ENCODE results near the gene TCEAL3. TPM values are rescaled to one million over a fixed set of nuclear protein-coding genes. Genes with fewer than 3 reads are reported as not detected.

TCEAL3 gene
- total RNA-seq, 1 donor from 2014 or later: 14.9 TPM

DNA sequence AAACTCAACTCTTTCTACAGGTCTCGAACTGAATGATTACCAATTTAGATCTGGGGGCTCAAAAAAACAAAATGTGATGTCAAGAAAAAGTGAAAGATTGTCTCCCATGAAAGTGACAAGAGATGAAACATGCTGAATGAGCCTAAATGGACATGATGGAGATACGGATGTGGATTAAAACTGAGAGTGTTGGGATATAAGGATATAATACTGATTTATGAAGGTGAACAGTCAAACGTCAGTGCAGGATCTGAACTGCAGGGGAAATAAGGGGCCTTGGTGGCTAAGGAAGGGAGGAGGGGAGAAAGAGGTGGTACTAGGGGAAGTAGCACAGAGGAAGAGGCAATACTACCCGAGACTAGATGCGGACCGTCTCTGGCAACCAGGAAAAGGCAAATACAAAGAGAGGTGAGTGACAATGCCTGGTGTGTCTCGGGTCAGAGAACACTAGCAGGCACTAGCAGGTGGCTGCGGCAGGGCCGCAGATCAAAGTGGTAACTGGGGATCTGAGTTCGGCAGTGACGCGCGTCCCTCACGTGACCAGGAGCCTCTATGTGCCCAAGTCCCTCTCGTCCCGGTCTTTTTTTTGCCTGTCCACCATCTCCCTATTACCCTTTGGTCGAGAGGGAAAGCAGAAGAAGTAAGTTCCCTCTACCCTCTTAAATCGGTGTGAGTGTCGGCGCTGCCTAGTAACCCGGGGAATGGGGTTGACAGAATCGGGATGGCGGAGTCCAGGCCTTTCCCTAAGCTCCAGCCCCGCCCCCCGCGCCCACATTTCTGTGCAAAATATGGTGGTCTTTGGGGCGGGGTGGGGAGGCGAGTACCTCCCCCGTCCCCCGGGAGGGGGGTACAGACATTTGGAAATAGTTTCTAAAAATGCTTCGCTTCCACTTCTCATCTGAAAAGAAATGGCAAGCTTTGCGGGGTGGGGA, 20.9 kb downstream of the TCEAL3 start, which contains the start of gene TCEAL1:
Gene TCEAL1, plus strand, starts transcription at position 590 of the 932 bp plus-strand sequence. CDS start 942 bp downstream, outside the sequence.
- Histone ChIP-seq H3K36me3 (ENCODE audit: control insufficient read depth, insufficient read depth, low read length) (no peaks in the 10 kb centered on the region), H3K27me3 (ENCODE audit: control insufficient read depth, insufficient read depth, low read length) (no peaks in the 10 kb centered on the region), H3K4me3 (ENCODE audit: low read depth, low read length) (peak within 1 kb of the TSS; percentile 51)
- DNase-seq (ENCODE audit: low read depth): no peak
- TF ChIP-seq, protein P1, sequence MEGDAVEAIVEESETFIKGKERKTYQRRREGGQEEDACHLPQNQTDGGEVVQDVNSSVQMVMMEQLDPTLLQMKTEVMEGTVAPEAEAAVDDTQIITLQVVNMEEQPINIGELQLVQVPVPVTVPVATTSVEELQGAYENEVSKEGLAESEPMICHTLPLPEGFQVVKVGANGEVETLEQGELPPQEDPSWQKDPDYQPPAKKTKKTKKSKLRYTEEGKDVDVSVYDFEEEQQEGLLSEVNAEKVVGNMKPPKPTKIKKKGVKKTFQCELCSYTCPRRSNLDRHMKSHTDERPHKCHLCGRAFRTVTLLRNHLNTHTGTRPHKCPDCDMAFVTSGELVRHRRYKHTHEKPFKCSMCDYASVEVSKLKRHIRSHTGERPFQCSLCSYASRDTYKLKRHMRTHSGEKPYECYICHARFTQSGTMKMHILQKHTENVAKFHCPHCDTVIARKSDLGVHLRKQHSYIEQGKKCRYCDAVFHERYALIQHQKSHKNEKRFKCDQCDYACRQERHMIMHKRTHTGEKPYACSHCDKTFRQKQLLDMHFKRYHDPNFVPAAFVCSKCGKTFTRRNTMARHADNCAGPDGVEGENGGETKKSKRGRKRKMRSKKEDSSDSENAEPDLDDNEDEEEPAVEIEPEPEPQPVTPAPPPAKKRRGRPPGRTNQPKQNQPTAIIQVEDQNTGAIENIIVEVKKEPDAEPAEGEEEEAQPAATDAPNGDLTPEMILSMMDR (IDR thresholded peaks at IDR 0.05; ENCODE audit: insufficient read depth, low read length, poor library complexity, severe bottlenecking): no peak

DNA sequence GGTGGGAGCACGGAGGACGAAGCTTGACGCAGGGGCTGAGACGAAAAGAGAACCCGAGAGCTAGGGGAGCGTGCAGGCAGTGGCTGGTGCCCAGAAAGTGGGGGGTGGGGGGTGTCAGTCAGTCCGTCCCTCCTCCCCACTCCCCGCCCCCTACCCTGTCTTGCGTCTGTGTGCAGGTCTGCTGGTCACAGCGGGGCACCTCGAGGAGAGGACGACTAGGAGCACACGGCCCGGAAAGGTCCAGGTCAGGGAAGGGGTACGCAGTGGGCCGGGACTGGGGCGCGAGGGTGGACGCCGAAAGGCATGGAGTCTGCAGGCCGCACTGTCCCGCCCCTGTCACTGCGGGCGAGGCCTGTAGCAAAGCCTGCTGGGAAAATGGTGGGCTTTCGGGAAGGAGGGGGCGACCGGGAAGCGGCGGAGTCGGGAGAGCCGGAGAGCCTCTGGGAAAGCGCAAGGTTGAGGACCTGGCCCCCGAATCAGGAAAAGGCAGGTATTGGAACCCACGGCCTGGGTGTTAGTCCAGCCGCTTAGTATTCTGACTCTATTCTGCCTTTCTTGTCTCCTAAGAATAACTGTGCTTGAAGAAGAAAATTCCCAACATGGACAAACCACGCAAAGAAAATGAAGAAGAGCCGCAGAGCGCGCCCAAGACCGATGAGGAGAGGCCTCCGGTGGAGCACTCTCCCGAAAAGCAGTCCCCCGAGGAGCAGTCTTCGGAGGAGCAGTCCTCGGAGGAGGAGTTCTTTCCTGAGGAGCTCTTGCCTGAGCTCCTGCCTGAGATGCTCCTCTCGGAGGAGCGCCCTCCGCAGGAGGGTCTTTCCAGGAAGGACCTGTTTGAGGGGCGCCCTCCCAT, 21.8 kb downstream of the TCEAL3 start:
- DNase-seq (ENCODE audit: low read depth): no peak
- TF ChIP-seq, protein P1 (IDR thresholded peaks at IDR 0.05; ENCODE audit: insufficient read depth, low read length, poor library complexity, severe bottlenecking): peak; percentile 71
- Histone ChIP-seq H3K27me3 (ENCODE audit: control insufficient read depth, insufficient read depth, low read length) (no peaks in the 10 kb centered on the region), H3K4me3 (ENCODE audit: low read depth, low read length) (peak overlapping the region; percentile 51), H3K36me3 (ENCODE audit: control insufficient read depth, insufficient read depth, low read length) (no peaks in the 10 kb centered on the region)

- peak overlapping the region; percentile 51 for H3K4me3 ChIP-seq (ENCODE audit: low read depth, low read length)
- no peaks in the 10 kb centered on the region for H3K36me3 ChIP-seq (ENCODE audit: control insufficient read depth, insufficient read depth, low read length)
- no peak for DNase-seq (ENCODE audit: low read depth)
- no peaks in the 10 kb centered on the region for H3K27me3 ChIP-seq (ENCODE audit: control insufficient read depth, insufficient read depth, low read length)
- TF ChIP-seq, protein P1 (IDR thresholded peaks at IDR 0.05; ENCODE audit: insufficient read depth, low read length, poor library complexity, severe bottlenecking): no peak
These were observed 22.4 kb downstream of the TCEAL3 start for GRCh38 chrX:103630171-103630511.

GRCh38 chrX:103631145-103631544, 23.4 kb downstream of the TCEAL3 start:
- Histone ChIP-seq H3K27me3 (ENCODE audit: control insufficient read depth, insufficient read depth, low read length) (no peaks in the 10 kb centered on the region), H3K36me3 (ENCODE audit: control insufficient read depth, insufficient read depth, low read length) (no peaks in the 10 kb centered on the region), H3K4me3 (ENCODE audit: low read depth, low read length) (no peak overlapping the region)
- no peak for DNase-seq (ENCODE audit: low read depth)
- TF ChIP-seq, protein P1 (IDR thresholded peaks at IDR 0.05; ENCODE audit: insufficient read depth, low read length, poor library complexity, severe bottlenecking): no peak

DNA sequence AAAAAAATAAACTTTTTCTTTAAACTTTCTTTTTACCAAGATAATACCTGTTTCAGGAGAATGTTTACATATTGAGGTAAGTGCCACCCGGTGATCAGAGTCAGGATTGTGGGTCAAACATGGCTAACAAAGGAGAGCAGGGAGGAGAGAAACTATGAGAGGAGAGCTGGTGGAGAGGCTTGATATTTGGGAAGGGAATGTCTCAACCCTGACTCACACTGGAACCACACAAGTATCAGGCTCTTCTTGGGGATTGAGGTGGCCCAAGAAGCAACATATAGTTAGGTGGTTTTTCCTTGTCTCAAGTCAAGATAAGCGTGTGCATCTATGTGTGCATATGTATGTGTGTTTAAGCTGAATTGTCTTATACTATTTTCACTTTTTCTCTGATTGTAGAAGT, 27.7 kb downstream of the TCEAL3 start:
- TF ChIP-seq, protein P1 (IDR thresholded peaks at IDR 0.05; ENCODE audit: insufficient read depth, low read length, poor library complexity, severe bottlenecking): no peak
- Histone ChIP-seq H3K36me3 (ENCODE audit: control insufficient read depth, insufficient read depth, low read length) (no peaks in the 10 kb centered on the region), H3K4me3 (ENCODE audit: low read depth, low read length) (no peak overlapping the region), H3K27me3 (ENCODE audit: control insufficient read depth, insufficient read depth, low read length) (no peaks in the 10 kb centered on the region)
- DNase-seq (ENCODE audit: low read depth): no peak
